ENCODE results near the gene BRME1. TPM values are rescaled to one million over a fixed set of nuclear protein-coding genes. Genes with fewer than 3 reads are reported as not detected.

The BRME1 gene
- total RNA-seq, 1 donor from 2014 or later, result 0.49 TPM

DNA sequence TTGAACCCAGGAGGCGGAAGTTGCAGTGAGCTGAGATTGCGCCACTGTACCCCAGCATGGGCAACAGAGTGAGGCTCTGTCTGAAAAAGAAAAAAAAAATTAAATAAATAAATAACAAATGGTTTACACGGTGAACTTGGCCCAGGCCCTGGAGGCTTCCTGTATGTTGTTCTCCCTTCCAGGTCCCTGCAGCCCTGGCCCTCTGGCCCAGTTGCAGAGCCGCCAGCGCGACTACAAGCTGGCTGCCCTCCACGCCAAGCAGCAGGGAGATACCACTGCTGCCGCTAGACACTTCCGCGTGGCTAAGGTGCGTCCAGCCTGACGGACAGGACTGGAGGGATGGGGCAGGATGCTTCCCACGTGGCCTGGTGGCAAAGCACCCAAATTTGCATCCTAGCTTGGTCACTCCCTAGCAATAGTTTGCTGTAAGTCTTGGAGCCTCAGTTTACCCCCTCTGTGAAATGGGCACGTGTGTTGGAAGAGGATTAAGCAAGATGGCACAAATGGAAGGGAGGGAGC, 12.0 kb upstream of the BRME1 start:
- no peak for DNase-seq (ENCODE audit: low spot score)
- H3K36me3 ChIP-seq, result peaks cover 4% of the 10 kb centered on the region
- H3K4me1 Mint-ChIP-seq, result no peaks in the 10 kb centered on the region

DNA sequence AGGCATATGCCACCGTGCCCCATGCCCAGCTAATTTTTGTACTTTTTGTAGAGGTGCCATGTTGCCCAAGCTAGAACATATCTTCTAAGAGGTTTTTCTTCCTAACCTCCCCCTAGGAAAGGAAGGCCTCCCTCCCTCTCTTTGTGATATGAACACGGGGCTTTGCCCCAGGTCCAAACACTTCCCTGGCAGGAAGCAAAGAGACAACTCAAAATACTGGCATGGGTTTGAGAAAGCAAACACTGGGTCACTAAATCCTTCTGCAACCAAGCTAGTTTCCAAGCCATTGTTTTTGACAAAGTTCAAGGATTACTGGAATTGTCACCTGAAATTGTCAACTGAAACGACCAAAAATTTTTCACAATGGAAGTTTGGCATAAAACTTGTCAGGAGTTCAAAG, 8.9 kb upstream of the BRME1 start:
- no peak overlapping the region for H3K4me3 ChIP-seq
- no peak overlapping the region for H3K27ac ChIP-seq
- TF ChIP-seq EZH2phosphoT487 (IDR thresholded peaks at IDR 0.05) (no peak), EZH2 (IDR thresholded peaks at IDR 0.05) (no peak)
- TF ChIP-seq, protein P1, sequence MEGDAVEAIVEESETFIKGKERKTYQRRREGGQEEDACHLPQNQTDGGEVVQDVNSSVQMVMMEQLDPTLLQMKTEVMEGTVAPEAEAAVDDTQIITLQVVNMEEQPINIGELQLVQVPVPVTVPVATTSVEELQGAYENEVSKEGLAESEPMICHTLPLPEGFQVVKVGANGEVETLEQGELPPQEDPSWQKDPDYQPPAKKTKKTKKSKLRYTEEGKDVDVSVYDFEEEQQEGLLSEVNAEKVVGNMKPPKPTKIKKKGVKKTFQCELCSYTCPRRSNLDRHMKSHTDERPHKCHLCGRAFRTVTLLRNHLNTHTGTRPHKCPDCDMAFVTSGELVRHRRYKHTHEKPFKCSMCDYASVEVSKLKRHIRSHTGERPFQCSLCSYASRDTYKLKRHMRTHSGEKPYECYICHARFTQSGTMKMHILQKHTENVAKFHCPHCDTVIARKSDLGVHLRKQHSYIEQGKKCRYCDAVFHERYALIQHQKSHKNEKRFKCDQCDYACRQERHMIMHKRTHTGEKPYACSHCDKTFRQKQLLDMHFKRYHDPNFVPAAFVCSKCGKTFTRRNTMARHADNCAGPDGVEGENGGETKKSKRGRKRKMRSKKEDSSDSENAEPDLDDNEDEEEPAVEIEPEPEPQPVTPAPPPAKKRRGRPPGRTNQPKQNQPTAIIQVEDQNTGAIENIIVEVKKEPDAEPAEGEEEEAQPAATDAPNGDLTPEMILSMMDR (IDR thresholded peaks at IDR 0.05), result no peak
- H3K9me3 ChIP-seq (ENCODE audit: low read depth), result no peaks in the 10 kb centered on the region
- no peak for DNase-seq (ENCODE audit: low spot score)
- no peaks in the 10 kb centered on the region for H3K9me3 Mint-ChIP-seq
- no peaks in the 10 kb centered on the region for H3K27me3 ChIP-seq
- H3K4me1 Mint-ChIP-seq, result no peaks in the 10 kb centered on the region
- H2AFZ ChIP-seq (replicated peaks), result no peak overlapping the region
- H3K4me1 ChIP-seq, result no peaks in the 10 kb centered on the region
- no peaks in the 10 kb centered on the region for H3K36me3 ChIP-seq
- H3K4me2 ChIP-seq, result no peak overlapping the region
- no peaks in the 10 kb centered on the region for H3K27me3 Mint-ChIP-seq (ENCODE audit: insufficient read depth, low read depth)
- H3K4me3 Mint-ChIP-seq, result no peak overlapping the region
- peaks cover 6% of the 10 kb centered on the region for H3K36me3 Mint-ChIP-seq
- H3K79me2 ChIP-seq (ENCODE audit: low read depth), result no peaks in the 10 kb centered on the region
- no peak overlapping the region for H3K27ac Mint-ChIP-seq
- H3F3A ChIP-seq (ENCODE audit: low read depth), result no peaks in the 10 kb centered on the region
- no peak overlapping the region for H3K9ac ChIP-seq
- H4K20me1 ChIP-seq (ENCODE audit: low read depth), result no peaks in the 10 kb centered on the region

More for the DNA sequence above, 12.0 kb upstream of the BRME1 start:
- no peaks in the 10 kb centered on the region for H3K4me1 ChIP-seq
- Mint-ChIP-seq H3K27me3 (ENCODE audit: insufficient read depth, low read depth) (peaks cover 4% of the 10 kb centered on the region), H3K4me3 (no peak overlapping the region), H3K27ac (no peak overlapping the region), H3K36me3 (peaks cover 24% of the 10 kb centered on the region), H3K9me3 (peaks cover 4% of the 10 kb centered on the region)
- no peak overlapping the region for H3K4me3 ChIP-seq
- no peaks in the 10 kb centered on the region for H3K79me2 ChIP-seq (ENCODE audit: low read depth)
- H3K9me3 ChIP-seq (ENCODE audit: low read depth), result no peaks in the 10 kb centered on the region
- no peak overlapping the region for H3K4me2 ChIP-seq
- no peak overlapping the region for H3K9ac ChIP-seq
- H2AFZ ChIP-seq (replicated peaks), result no peak overlapping the region
- H3K27me3 ChIP-seq, result no peaks in the 10 kb centered on the region
- TF ChIP-seq EZH2 (IDR thresholded peaks at IDR 0.05) (no peak), EZH2phosphoT487 (IDR thresholded peaks at IDR 0.05) (no peak)
- TF ChIP-seq, protein P1 (IDR thresholded peaks at IDR 0.05), result no peak
- H4K20me1 ChIP-seq (ENCODE audit: low read depth), result no peaks in the 10 kb centered on the region
- H3K27ac ChIP-seq, result no peak overlapping the region
- no peaks in the 10 kb centered on the region for H3F3A ChIP-seq (ENCODE audit: low read depth)

DNA sequence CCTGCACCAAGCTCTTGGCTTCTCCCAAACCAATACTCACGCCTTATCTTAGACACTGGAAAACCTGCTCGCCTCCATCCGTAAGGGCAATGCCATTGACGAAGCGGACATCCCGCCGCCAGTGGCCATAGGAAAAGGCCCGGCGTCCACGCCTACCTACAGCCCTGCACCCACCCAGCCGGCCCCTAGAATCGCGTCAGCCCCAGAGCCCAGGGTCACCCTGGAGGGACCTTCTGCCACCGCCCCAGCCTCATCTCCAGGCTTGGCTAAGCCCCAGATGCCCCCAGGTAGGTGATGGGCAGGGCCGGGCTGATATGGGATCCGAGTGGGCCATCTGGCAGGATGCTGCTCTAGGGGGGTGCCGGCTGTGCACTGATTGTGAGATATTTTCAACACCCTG, 7.4 kb upstream of the BRME1 start:
- H3K27me3 ChIP-seq, result no peaks in the 10 kb centered on the region
- no peaks in the 10 kb centered on the region for H4K20me1 ChIP-seq (ENCODE audit: low read depth)
- H3K27ac Mint-ChIP-seq, result no peak overlapping the region
- H3K4me3 ChIP-seq, result no peak overlapping the region
- H3K36me3 ChIP-seq, result no peaks in the 10 kb centered on the region
- H3K4me1 ChIP-seq, result no peaks in the 10 kb centered on the region
- no peak overlapping the region for H2AFZ ChIP-seq (replicated peaks)
- no peaks in the 10 kb centered on the region for H3K27me3 Mint-ChIP-seq (ENCODE audit: insufficient read depth, low read depth)
- H3K9ac ChIP-seq, result no peak overlapping the region
- H3K9me3 Mint-ChIP-seq, result no peaks in the 10 kb centered on the region
- H3F3A ChIP-seq (ENCODE audit: low read depth), result no peaks in the 10 kb centered on the region
- no peaks in the 10 kb centered on the region for H3K79me2 ChIP-seq (ENCODE audit: low read depth)
- H3K9me3 ChIP-seq (ENCODE audit: low read depth), result no peaks in the 10 kb centered on the region
- H3K4me2 ChIP-seq, result no peak overlapping the region
- no peak for DNase-seq (ENCODE audit: low spot score)
- TF ChIP-seq, protein P1 (IDR thresholded peaks at IDR 0.05), result no peak
- TF ChIP-seq EZH2phosphoT487 (IDR thresholded peaks at IDR 0.05), result no peak
- no peak overlapping the region for H3K4me3 Mint-ChIP-seq
- H3K27ac ChIP-seq, result no peak overlapping the region
- peaks cover 7% of the 10 kb centered on the region for H3K36me3 Mint-ChIP-seq
- H3K4me1 Mint-ChIP-seq, result no peaks in the 10 kb centered on the region

Data from neural progenitor cell (in vitro differentiated cells).